K562 (cell line): ENCODE measurements around the gene PLXNB2. TPM values are rescaled to one million over a fixed set of nuclear protein-coding genes. Genes with fewer than 3 reads are reported as not detected.

Source experiments
- BCLAF1 ChIP-seq, 2 experiments: fragments of 450-650 bp in 1 of 2; IDR thresholded peaks; 2 replicates each; pipeline ENCODE4 v1.6.1; 2011 to 2017; ENCODE audit warnings: low read depth in 2 of 2, antibody characterized with exemption in 1 of 2, borderline replicate concordance in 1 of 2, low read length in 1 of 2, mild to moderate bottlenecking in 1 of 2, mixed read lengths in 1 of 2; ENCODE audit not compliant: control insufficient read depth in 1 of 2
- CBFA2T2 ChIP-seq: fragments of 450-650 bp; conservative IDR thresholded peaks from 2 replicates; pipeline ENCODE4 v1.6.1; 2017; ENCODE audit warnings: mild to moderate bottlenecking
- CREM ChIP-seq: IDR thresholded peaks from 2 replicates; pipeline ENCODE4 v1.6.1; 2014; ENCODE audit warnings: antibody characterized with exemption, low read depth
- CXXC5 ChIP-seq: fragments of 250-450 bp; sonication (Bioruptor Pico); IDR thresholded peaks from 2 replicates; pipeline ENCODE4 v1.8.0; 2022; ENCODE audit warnings: inconsistent platforms, mild to moderate bottlenecking, moderate library complexity
- E2F6 ChIP-seq, 2 experiments: IDR thresholded peaks; 2 replicates each; pipeline ENCODE4 v1.6.1; 2011; ENCODE audit warnings: borderline replicate concordance in 1 of 2, control low read depth in 1 of 2, low read depth in 1 of 2, low read length in 1 of 2, mild to moderate bottlenecking in 1 of 2, mixed read lengths in 1 of 2, moderate library complexity in 1 of 2; ENCODE audit not compliant: insufficient read depth in 1 of 2, insufficient read length in 1 of 2, poor library complexity in 1 of 2, severe bottlenecking in 1 of 2; ENCODE audit errors: extremely low read depth in 1 of 2
- HCFC1 ChIP-seq: IDR thresholded peaks from 2 replicates; pipeline ENCODE4 v1.6.1; 2012; ENCODE audit warnings: low read depth, low read length, improper control_type of control experiment
- MYC ChIP-seq, 2 experiments: fragments of 250-450 bp in 1 of 2; sonication (Bioruptor Pico) in 1 of 2; IDR thresholded peaks; 2 replicates each; pipeline versions ENCODE4 v1.5.1 to v1.6.1; 2012 to 2021; ENCODE audit warnings: low read depth in 2 of 2, borderline replicate concordance in 1 of 2, improper control_type of control experiment in 1 of 2, low read length in 1 of 2, mild to moderate bottlenecking in 1 of 2, moderate library complexity in 1 of 2
- NFIC ChIP-seq: fragments of 450-650 bp; IDR thresholded peaks from 2 replicates; pipeline ENCODE4 v1.6.1; 2017; ENCODE audit warnings: mild to moderate bottlenecking, inconsistent platforms
- NKRF ChIP-seq: fragments of 450-650 bp; IDR thresholded peaks from 2 replicates; pipeline ENCODE4 v1.6.1; 2016; ENCODE audit warnings: borderline replicate concordance
- TAF1 ChIP-seq: IDR thresholded peaks from 2 replicates; pipeline ENCODE4 v1.6.1; 2011; ENCODE audit warnings: mild to moderate bottlenecking, low read length, moderate library complexity; ENCODE audit not compliant: insufficient read depth, control insufficient read depth, severe bottlenecking; ENCODE audit errors: extremely low read depth
- XRCC4 ChIP-seq: IDR thresholded peaks from one replicate; pipeline ENCODE4 v1.6.1; 2011; ENCODE audit not compliant: insufficient read depth, insufficient read length; ENCODE audit errors: extremely low read depth
- ZNF584 ChIP-seq: fragments of 200-800 bp; sonication (Bioruptor generic); IDR thresholded peaks from 2 replicates; pipeline ENCODE4 v1.6.1; 2016; ENCODE audit warnings: low read depth, mild to moderate bottlenecking, missing genetic modification characterization, missing compliant biosample characterization
- ZNF609 ChIP-seq: sonication (generic); formaldehyde crosslinking; IDR thresholded peaks from 2 replicates; pipeline ENCODE4 v1.8.1; 2023; ENCODE audit warnings: missing genetic modification reagents, mild to moderate bottlenecking, borderline replicate concordance
- polyA plus RNA-seq, 8 experiments: library from polyadenylated mRNA; depleted of rRNA in 4 of 8; stranded (reverse) in 5 of 8; unstranded in 3 of 8; fragments of >200 nt; fragmentation: Nextera tagmentation in 2 of 8; fragmentation: Illumina TruSeq in 1 of 8; extraction: Ambion mirVana in 2 of 8; extraction: Trizol in 1 of 8; gene quantifications; 2 replicates each; pipeline versions ENCODE4 v1.2.1 to v1.2.3, GENCODE V29; 2011 to 2014; ENCODE audit warnings: inconsistent platforms in 1 of 8, missing spikeins in 1 of 8
- total RNA-seq, 7 experiments: library from RNA; depleted of rRNA in 6 of 7; stranded (reverse); fragments of >200 nt in 6 of 7; fragmentation: Illumina TruSeq in 2 of 7; extraction: Trizol in 2 of 7; gene quantifications; 2 replicates each; pipeline versions ENCODE4 v1.2.1 to v1.2.3, GENCODE V29; 2011 to 2021; ENCODE audit warnings: low replicate concordance in 1 of 7

Gene PLXNB2
- total and polyA plus RNA-seq, 9 of the 15 experiments (the other 6 are each of a cell fraction or from before 2014, with no cell fraction given) = 0.15 to 45.1 (median 13.6) TPM

GRCh38 chr22:50267591-50268390, 39.7 kb downstream of the PLXNB2 start (continued):
- TF ChIP-seq BCLAF1 (IDR thresholded peaks at IDR 0.05; ENCODE audit: borderline replicate concordance in 1 of 2, control insufficient read depth in 1 of 2, low read depth in 2 of 2, low read length in 1 of 2) (no peak), TAF1 (no peak), ZNF609 (CRISPR knock-in tag) (no peak), E2F6 (IDR thresholded peaks at IDR 0.05; ENCODE audit: borderline replicate concordance in 1 of 2, extremely low read depth in 1 of 2, insufficient read depth in 1 of 2, insufficient read length in 1 of 2, low read depth in 1 of 2, low read length in 1 of 2, poor library complexity in 1 of 2, severe bottlenecking in 1 of 2) (peak in 1 of 2 experiments; percentile 68), CBFA2T2 (no peak), CXXC5 (CRISPR knock-in tag) (peak; percentile 57), NKRF (no peak), XRCC4 (no peak), HCFC1 (no peak), ZNF584 (CRISPR knock-in tag) (no peak), MYC (IDR thresholded peaks at IDR 0.05; ENCODE audit: low read depth, low read length) (peak; percentile 18; the same call in 1 of the 2 replicates), MYC (CRISPR knock-in tag; IDR thresholded peaks at IDR 0.05; ENCODE audit: borderline replicate concordance, low read depth) (no peak), CREM (0 out of 2 replicates have a peak, but pooled peaks have one; percentile 26), NFIC (no peak)
